Nephron progenitor cell (in vitro differentiated cells): Measurements from ENCODE around the gene BTBD9.
A peak's percentile ranks its signal among the peaks of the same experiment; 100 is the strongest.

ENCODE experiments used
- DNase-seq: peaks from one replicate; pipeline ENCODE4 v3.0.0; 2021
- H3K27ac Mint-ChIP-seq: 2 replicates; pipeline ENCODE4 v1.8.0; 2021; ENCODE audit warnings: mild to moderate bottlenecking, moderate library complexity, mixed read lengths
- H3K27me3 Mint-ChIP-seq: 2 replicates; pipeline ENCODE4 v1.8.0; 2021; ENCODE audit warnings: mild to moderate bottlenecking, low read depth, mixed read lengths; ENCODE audit not compliant: poor library complexity
- H3K36me3 Mint-ChIP-seq: 2 replicates; pipeline ENCODE4 v1.8.0; 2021; ENCODE audit warnings: low read depth, mixed read lengths
- H3K4me1 Mint-ChIP-seq: 2 replicates; pipeline ENCODE4 v1.8.0; 2021; ENCODE audit warnings: mixed read lengths
- H3K4me3 Mint-ChIP-seq: 2 replicates; pipeline ENCODE4 v1.8.0; 2021; ENCODE audit warnings: mild to moderate bottlenecking, moderate library complexity, mixed read lengths
- H3K9me3 Mint-ChIP-seq: 2 replicates; pipeline ENCODE4 v1.8.0; 2021; ENCODE audit warnings: mild to moderate bottlenecking, moderate library complexity, mixed read lengths
- TF ChIP-seq, protein P1 (sequence below): fragments of 200-600 bp; sonication (generic); IDR thresholded peaks from 2 replicates; pipeline ENCODE4 v1.5.0; 2021; ENCODE audit warnings: antibody characterized with exemption

The BTBD9 gene

GRCh38 chr6:38168699-38169098 lies 471.0 kb downstream of the BTBD9 start:
- Mint-ChIP-seq H3K36me3 (peaks cover 5% of the 10 kb centered on the region), H3K27me3 (peaks cover 3% of the 10 kb centered on the region), H3K27ac (no peak overlapping the region), H3K4me3 (no peak overlapping the region), H3K9me3 (peaks cover 3% of the 10 kb centered on the region), H3K4me1 (peaks cover 46% of the 10 kb centered on the region)
- TF ChIP-seq, protein P1, sequence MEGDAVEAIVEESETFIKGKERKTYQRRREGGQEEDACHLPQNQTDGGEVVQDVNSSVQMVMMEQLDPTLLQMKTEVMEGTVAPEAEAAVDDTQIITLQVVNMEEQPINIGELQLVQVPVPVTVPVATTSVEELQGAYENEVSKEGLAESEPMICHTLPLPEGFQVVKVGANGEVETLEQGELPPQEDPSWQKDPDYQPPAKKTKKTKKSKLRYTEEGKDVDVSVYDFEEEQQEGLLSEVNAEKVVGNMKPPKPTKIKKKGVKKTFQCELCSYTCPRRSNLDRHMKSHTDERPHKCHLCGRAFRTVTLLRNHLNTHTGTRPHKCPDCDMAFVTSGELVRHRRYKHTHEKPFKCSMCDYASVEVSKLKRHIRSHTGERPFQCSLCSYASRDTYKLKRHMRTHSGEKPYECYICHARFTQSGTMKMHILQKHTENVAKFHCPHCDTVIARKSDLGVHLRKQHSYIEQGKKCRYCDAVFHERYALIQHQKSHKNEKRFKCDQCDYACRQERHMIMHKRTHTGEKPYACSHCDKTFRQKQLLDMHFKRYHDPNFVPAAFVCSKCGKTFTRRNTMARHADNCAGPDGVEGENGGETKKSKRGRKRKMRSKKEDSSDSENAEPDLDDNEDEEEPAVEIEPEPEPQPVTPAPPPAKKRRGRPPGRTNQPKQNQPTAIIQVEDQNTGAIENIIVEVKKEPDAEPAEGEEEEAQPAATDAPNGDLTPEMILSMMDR: no peak
- no peak for DNase-seq

GRCh38 chr6:38168126-38168525 lies 471.6 kb downstream of the BTBD9 start:
- no peak for DNase-seq
- TF ChIP-seq, protein P1: no peak
- H3K36me3 Mint-ChIP-seq: peaks cover 5% of the 10 kb centered on the region
- H3K27me3 Mint-ChIP-seq: peaks cover 3% of the 10 kb centered on the region
- H3K4me1 Mint-ChIP-seq: peaks cover 46% of the 10 kb centered on the region
- H3K9me3 Mint-ChIP-seq: peaks cover 3% of the 10 kb centered on the region
- H3K4me3 Mint-ChIP-seq: no peak overlapping the region
- no peak overlapping the region for H3K27ac Mint-ChIP-seq

- DNase-seq: no peak
- H3K27ac Mint-ChIP-seq: no peak overlapping the region
- no peak overlapping the region for H3K4me3 Mint-ChIP-seq
- TF ChIP-seq, protein P1: no peak
- H3K36me3 Mint-ChIP-seq: peaks cover 5% of the 10 kb centered on the region
- H3K4me1 Mint-ChIP-seq: peaks cover 46% of the 10 kb centered on the region
- peaks cover 3% of the 10 kb centered on the region for H3K27me3 Mint-ChIP-seq
- peaks cover 3% of the 10 kb centered on the region for H3K9me3 Mint-ChIP-seq
These were observed 472.1 kb downstream of the BTBD9 start for GRCh38 chr6:38167598-38167997.

- no peak overlapping the region for H3K27ac Mint-ChIP-seq
- peaks cover 46% of the 10 kb centered on the region for H3K4me1 Mint-ChIP-seq
- H3K4me3 Mint-ChIP-seq: no peak overlapping the region
- H3K27me3 Mint-ChIP-seq: peaks cover 5% of the 10 kb centered on the region
- TF ChIP-seq, protein P1: no peak
- H3K36me3 Mint-ChIP-seq: peaks cover 5% of the 10 kb centered on the region
- DNase-seq: no peak
- H3K9me3 Mint-ChIP-seq: peaks cover 3% of the 10 kb centered on the region
These were observed 473.1 kb downstream of the BTBD9 start for GRCh38 chr6:38166411-38167240.

GRCh38 chr6:38164671-38165108 lies 475.0 kb downstream of the BTBD9 start:
- H3K9me3 Mint-ChIP-seq: peaks cover 3% of the 10 kb centered on the region
- peaks cover 5% of the 10 kb centered on the region for H3K27me3 Mint-ChIP-seq
- TF ChIP-seq, protein P1: no peak
- H3K4me1 Mint-ChIP-seq: peaks cover 29% of the 10 kb centered on the region
- peaks cover 23% of the 10 kb centered on the region for H3K36me3 Mint-ChIP-seq
- no peak for DNase-seq
- no peak overlapping the region for H3K4me3 Mint-ChIP-seq
- no peak overlapping the region for H3K27ac Mint-ChIP-seq

DNA sequence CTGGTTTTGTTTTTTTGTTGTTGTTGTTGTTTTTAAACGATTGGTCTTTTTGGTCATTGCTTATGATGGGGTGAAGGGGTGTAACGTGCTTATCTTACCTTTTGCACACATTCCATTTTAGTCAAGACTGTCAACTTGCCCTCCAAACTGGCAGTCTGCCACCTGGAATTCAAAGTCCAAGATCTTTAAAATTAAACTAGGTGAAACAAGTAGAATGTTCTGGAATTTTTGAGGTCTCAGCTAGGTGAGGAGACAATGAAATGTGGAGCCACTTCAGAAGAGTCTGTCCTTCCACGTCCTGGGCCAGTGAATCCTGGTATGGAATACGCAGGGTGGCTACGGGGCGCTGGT lies 475.6 kb downstream of the BTBD9 start:
- Mint-ChIP-seq H3K4me1 (peaks cover 23% of the 10 kb centered on the region), H3K27me3 (peaks cover 5% of the 10 kb centered on the region), H3K9me3 (peaks cover 4% of the 10 kb centered on the region), H3K36me3 (peaks cover 29% of the 10 kb centered on the region), H3K4me3 (no peak overlapping the region), H3K27ac (peak overlapping the region; percentile 2)
- TF ChIP-seq, protein P1: no peak
- no peak for DNase-seq
